Measurements from ENCODE around the gene UBE4A.

Gene UBE4A

GRCh38 chr11:118438314-118438931, 79.0 kb downstream of the UBE4A start:
- peak; percentile 24 for DNase-seq (ENCODE audit: low spot score)

DNA sequence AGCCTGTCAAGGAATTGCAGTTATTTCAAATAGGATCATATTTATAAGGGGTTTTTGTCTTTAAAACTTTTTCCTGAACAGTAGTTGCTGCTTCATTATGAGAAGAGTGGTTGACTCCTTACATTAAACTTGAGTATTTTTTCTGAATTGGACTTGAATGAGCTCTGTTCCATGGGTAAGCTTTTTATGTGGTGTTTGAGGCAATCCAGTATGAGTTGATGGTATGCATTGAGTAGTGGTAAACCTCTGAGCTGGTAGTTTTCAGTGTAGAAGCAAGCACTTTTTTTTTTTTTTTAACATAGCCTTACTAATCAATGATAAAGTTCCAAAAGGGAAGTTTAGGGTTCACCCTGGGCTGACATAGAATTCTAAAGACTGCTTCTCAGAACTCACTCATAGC, 80.2 kb downstream of the UBE4A start:
- no peak for DNase-seq (ENCODE audit: low spot score)

DNA sequence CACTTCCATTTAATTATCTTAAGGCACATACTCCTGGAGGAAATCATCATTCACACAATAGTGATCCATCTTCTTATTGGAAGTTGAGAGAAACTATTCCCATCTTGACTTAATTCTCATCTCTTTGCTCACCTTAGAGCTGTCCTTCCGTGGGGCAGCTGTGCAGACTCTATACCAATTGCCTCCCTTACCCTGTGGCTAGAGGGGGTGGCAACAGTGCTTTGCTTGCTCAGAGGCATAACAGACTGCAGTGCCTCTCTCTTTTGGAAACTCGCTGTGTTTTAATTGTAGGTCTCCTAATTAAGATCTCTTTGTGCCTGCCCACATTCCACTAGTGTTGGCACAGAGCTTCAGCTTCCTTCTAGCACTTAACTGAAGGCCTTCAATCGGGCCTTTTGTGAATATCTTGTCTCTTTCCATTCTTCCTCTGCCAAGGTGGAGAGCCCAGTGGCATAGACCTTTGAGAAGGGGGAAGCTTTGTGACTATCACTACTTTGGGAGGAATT, 82.4 kb downstream of the UBE4A start:
- DNase-seq (ENCODE audit: low spot score): no peak

DNA sequence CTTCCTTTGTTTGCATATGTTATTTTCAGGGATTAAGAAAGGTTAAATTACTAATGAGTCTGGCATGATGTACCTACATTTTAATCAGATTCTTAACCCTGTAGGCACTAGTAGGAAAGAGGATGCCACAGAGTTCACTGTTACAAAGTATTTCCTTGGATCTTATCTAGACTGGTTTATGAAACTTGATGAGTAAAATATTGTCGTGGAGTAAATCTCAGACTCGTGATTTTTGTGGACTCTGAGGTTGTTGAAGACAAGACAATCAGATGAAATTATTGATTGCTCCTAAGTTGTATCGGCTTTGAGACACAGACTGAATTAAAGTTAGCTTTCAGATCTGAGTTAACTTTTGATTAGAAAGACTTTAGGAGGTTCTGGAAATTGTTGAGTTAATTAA, 82.9 kb downstream of the UBE4A start:
- no peak for DNase-seq (ENCODE audit: low spot score)

DNA sequence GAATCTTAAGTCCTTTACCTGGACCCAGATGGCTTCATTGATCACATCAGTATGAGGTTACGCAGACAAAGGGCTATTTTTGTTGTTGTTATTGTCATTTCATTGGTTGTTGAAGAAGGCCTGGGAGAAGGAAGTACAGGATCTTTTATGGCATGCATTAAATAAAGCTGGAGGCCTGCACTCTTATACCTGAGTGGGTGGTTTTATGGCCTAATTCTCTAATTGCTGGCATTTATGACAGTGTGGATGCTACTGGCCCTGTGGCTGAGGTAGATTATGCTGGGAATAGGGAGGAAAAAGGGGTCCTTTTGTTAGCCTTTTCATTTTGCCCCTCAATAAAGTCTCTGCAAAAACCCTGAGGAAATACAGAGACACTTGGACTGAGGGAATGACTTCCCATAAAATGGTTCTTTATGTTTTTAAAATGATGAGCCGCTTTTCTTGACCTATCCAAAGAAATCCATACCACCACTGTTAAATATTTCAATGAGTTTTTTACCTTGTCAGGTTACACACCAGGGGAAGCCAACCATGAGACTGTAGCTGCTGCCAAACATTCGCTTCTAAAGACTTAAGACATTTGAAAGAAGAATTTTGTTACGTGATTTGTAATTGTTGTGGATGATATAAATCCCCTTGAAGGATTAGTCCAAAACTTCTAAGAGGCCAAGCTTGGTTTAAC, 83.6 kb downstream of the UBE4A start:
- DNase-seq (ENCODE audit: low spot score): no peak

- DNase-seq (ENCODE audit: low spot score): no peak
Observed at GRCh38 chr11:118443590-118444218, 84.3 kb downstream of the UBE4A start.

- no peak for DNase-seq (ENCODE audit: low spot score)
Observed at GRCh38 chr11:118447423-118447822, 88.0 kb downstream of the UBE4A start.

- no peak for DNase-seq (ENCODE audit: low spot score)
Observed at GRCh38 chr11:118448294-118448693, 88.9 kb downstream of the UBE4A start.

Small RNA genes lying within 50 kb of the gene (small RNA-seq; reads per million reads assigned to genes)
- gene AP001582.1: 0 reads per million in 2 experiments
